SU-DHL-6 (cell line): ENCODE data around the gene OR2F2.

Experiments
- H2AFZ ChIP-seq: fragments of 200-600 bp; sonication (generic); 2 replicates; pipeline ENCODE4 v1.6.1; 2014; ENCODE audit warnings: low read depth, mild to moderate bottlenecking, moderate library complexity, mixed read lengths, antibody characterized with exemption, low read length; ENCODE audit not compliant: severe bottlenecking
- H3F3A ChIP-seq: fragments of 200-600 bp; shearing (Covaris generic); 2 replicates; pipeline ENCODE4 v1.6.0; 2016; ENCODE audit warnings: antibody characterized with exemption, mild to moderate bottlenecking; ENCODE audit not compliant: insufficient read depth
- H3K27ac ChIP-seq: fragments of 200-600 bp; sonication (generic); 2 replicates; pipeline ENCODE4 v1.5.1; 2016; ENCODE audit warnings: low read depth, mild to moderate bottlenecking, low read length, moderate library complexity, mixed read lengths
- H3K27me3 ChIP-seq: fragments of 200-600 bp; sonication (generic), shearing (Covaris generic); 2 replicates; pipeline ENCODE4 v1.6.0; 2014; ENCODE audit warnings: mild to moderate bottlenecking, low read length
- H3K36me3 ChIP-seq: fragments of 200-600 bp; sonication (generic); 2 replicates; pipeline ENCODE4 v1.6.1; 2014; ENCODE audit warnings: mild to moderate bottlenecking, low read length, mixed read lengths
- H3K4me2 ChIP-seq: fragments of 300-600, 200-600 bp; shearing (Covaris generic), sonication (generic); 2 replicates; pipeline ENCODE4 v1.6.0; 2014; ENCODE audit warnings: low read length, low read depth, mild to moderate bottlenecking; ENCODE audit not compliant: poor library complexity, severe bottlenecking
- H3K4me3 ChIP-seq: fragments of 200-600 bp; sonication (generic); 2 replicates; pipeline ENCODE4 v1.5.1; 2014; ENCODE audit warnings: antibody characterized with exemption, low read length, mild to moderate bottlenecking, mixed read lengths; ENCODE audit not compliant: insufficient read depth, poor library complexity, severe bottlenecking
- H3K79me2 ChIP-seq: fragments of 200-600 bp; sonication (generic); 2 replicates; pipeline ENCODE4 v1.6.1; 2014; ENCODE audit warnings: mild to moderate bottlenecking, low read length, moderate library complexity; ENCODE audit not compliant: insufficient read depth
- H3K9ac ChIP-seq: fragments of 200-600 bp; sonication (generic); 2 replicates; pipeline ENCODE4 v1.7.0; 2014; ENCODE audit warnings: mild to moderate bottlenecking, low read length
- H3K9me2 ChIP-seq: fragments of 200-600 bp; sonication (generic); replicated peaks from 2 replicates; pipeline ENCODE4 v1.6.1; 2014; ENCODE audit warnings: low read length; ENCODE audit not compliant: insufficient read depth
- H3K9me3 ChIP-seq: fragments of 200-600 bp; sonication (generic); 2 replicates; pipeline ENCODE4 v1.6.1; 2014; ENCODE audit warnings: low read length, mixed read lengths; ENCODE audit not compliant: insufficient read depth
- H4K20me1 ChIP-seq: fragments of 200-600 bp; sonication (generic); 2 replicates; pipeline ENCODE4 v1.6.1; 2014; ENCODE audit warnings: low read depth, mild to moderate bottlenecking, antibody characterized with exemption, low read length, moderate library complexity, mixed read lengths
- EZH2phosphoT487 ChIP-seq: fragments of 200-600 bp; sonication (generic), shearing (Covaris generic); conservative IDR thresholded peaks from 2 replicates; pipeline ENCODE4 v1.6.1; 2018; ENCODE audit warnings: mild to moderate bottlenecking, antibody characterized with exemption, low read length, moderate library complexity, mixed read lengths
- TF ChIP-seq, protein P1 (sequence below): fragments of 200-600 bp; sonication (generic); IDR thresholded peaks from one replicate; pipeline ENCODE4 v1.5.1; 2017; ENCODE audit warnings: antibody characterized with exemption, mild to moderate bottlenecking, low read length, moderate library complexity; ENCODE audit not compliant: insufficient read depth, poor library complexity, severe bottlenecking

The OR2F2 gene, protein sequence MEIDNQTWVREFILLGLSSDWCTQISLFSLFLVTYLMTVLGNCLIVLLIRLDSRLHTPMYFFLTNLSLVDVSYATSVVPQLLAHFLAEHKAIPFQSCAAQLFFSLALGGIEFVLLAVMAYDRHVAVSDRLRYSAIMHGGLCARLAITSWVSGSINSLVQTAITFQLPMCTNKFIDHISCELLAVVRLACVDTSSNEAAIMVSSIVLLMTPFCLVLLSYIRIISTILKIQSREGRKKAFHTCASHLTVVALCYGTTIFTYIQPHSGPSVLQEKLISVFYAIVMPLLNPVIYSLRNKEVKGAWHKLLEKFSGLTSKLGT

DNA sequence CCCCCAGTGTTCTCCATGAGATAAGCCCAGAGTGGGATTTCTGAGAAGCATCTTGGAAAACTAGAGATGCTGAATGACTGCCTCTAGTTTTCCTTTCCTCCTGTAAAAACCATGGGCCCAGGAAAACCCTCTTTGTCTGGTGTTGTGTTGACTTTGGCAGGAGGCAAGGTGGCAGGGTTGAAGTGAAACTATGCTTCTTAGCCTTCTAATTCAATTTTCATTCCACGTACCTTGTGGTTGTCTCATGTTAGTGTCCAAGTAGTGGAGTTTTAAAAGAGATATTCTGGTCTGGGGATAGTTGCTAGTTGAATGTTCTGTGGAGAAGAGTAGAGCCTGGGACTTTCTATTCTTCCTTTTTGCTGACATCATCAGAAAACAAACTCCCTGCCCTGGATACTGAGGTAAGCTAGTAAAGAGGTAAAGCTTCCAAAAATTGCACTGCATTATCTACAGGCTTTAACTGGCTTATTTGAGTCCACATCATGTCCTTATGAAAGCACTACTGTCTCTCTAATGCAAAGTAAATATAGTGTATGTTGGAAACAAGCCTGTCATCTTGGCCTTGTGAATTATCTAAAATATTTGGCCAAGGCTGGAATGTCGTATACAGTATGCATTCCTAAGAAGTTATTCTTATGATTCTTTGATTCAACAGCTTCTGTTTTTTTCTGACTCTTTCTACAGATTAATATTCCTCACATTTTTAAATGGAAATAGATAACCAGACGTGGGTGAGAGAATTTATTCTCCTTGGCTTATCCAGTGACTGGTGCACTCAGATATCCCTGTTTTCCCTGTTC lies at the start of gene OR2F2:
OR2F2 (plus strand) TSS at position 708 of the 800 bp plus-strand sequence; CDS start at position 708, 0 bp downstream.
- no peak within 1 kb of the TSS for H3K4me2 ChIP-seq
- H3K4me3 ChIP-seq = no peak within 1 kb of the TSS
- H3F3A ChIP-seq = no peaks in the 10 kb centered on the region
- no peaks in the 10 kb centered on the region for H4K20me1 ChIP-seq
- H3K36me3 ChIP-seq = no peaks in the 10 kb centered on the region
- H3K27ac ChIP-seq = no peak within 1 kb of the TSS
- H3K9me3 ChIP-seq = no peaks in the 10 kb centered on the region
- no peak within 1 kb of the TSS for H2AFZ ChIP-seq
- H3K9me2 ChIP-seq = no peaks in the 10 kb centered on the region
- TF ChIP-seq, protein P1, sequence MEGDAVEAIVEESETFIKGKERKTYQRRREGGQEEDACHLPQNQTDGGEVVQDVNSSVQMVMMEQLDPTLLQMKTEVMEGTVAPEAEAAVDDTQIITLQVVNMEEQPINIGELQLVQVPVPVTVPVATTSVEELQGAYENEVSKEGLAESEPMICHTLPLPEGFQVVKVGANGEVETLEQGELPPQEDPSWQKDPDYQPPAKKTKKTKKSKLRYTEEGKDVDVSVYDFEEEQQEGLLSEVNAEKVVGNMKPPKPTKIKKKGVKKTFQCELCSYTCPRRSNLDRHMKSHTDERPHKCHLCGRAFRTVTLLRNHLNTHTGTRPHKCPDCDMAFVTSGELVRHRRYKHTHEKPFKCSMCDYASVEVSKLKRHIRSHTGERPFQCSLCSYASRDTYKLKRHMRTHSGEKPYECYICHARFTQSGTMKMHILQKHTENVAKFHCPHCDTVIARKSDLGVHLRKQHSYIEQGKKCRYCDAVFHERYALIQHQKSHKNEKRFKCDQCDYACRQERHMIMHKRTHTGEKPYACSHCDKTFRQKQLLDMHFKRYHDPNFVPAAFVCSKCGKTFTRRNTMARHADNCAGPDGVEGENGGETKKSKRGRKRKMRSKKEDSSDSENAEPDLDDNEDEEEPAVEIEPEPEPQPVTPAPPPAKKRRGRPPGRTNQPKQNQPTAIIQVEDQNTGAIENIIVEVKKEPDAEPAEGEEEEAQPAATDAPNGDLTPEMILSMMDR = no peak
- TF ChIP-seq EZH2phosphoT487 = no peak
- no peaks in the 10 kb centered on the region for H3K27me3 ChIP-seq
- H3K9ac ChIP-seq = no peak within 1 kb of the TSS
- H3K79me2 ChIP-seq = no peaks in the 10 kb centered on the region

DNA sequence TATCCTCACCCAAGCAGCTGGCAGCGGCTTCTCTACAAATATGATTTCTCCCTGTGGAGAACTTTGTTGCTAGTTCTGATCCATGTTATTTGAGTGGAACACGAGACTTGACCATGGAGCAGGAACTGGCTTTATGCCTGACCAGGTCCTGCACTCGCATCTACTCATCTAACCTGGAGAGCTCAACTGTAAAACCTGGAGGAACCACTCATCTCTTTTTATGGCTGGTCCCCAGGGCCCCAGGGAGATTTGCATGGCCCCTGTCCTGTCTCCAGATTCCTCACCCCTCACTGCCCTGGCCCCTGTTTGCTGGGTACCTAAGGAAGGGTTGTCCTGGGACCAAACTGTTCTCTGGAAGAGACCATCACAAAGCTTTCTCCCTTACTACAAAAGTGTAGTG lies 49.1 kb upstream of the OR2F2 start:
- Histone ChIP-seq H3K27ac (no peak overlapping the region), H3K4me2 (no peak overlapping the region), H2AFZ (no peak overlapping the region), H3K9ac (no peak overlapping the region), H3K79me2 (no peaks in the 10 kb centered on the region), H3K4me3 (no peak overlapping the region), H3K36me3 (no peaks in the 10 kb centered on the region), H3K27me3 (no peaks in the 10 kb centered on the region), H3K9me2 (no peaks in the 10 kb centered on the region), H3F3A (no peaks in the 10 kb centered on the region), H4K20me1 (no peaks in the 10 kb centered on the region), H3K9me3 (no peaks in the 10 kb centered on the region)
- TF ChIP-seq, protein P1 = no peak
- TF ChIP-seq EZH2phosphoT487 = no peak

DNA sequence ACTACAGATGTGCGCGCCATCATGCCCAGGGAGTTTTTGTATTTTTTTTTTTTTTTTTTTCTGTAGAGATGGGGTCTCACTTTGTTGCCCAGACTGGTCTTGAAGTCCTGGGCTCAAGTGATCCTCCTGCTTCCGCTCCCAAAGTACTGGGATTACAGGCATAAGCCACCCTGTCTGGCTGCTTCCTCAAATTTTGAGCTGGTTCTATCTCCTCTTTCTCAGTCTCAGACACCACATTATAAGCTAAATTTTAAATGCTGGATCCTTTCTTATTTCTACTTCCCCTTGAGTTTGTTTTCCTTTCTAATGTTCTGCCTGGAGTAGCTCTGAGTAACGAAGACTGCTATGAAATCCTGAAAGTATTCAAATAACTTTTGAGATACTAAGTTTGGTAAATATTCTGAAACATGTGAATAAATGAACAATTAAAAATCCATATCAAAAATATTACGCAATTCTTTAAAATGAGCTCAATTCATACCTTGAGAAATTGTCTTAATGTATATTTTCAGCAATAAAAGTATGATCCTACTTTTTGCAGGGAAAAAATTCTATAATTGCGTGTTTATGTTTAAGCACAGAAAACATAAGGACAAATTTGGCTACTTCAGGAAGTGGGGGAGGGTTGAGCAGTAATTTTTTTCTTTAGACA lies 48.1 kb upstream of the OR2F2 start:
- no peaks in the 10 kb centered on the region for H3K79me2 ChIP-seq
- no peaks in the 10 kb centered on the region for H3K36me3 ChIP-seq
- H3K27me3 ChIP-seq = no peaks in the 10 kb centered on the region
- TF ChIP-seq, protein P1 = no peak
- TF ChIP-seq EZH2phosphoT487 = no peak
- H3K9me3 ChIP-seq = no peaks in the 10 kb centered on the region
- no peak overlapping the region for H3K27ac ChIP-seq
- no peak overlapping the region for H3K4me2 ChIP-seq
- H4K20me1 ChIP-seq = no peaks in the 10 kb centered on the region
- H2AFZ ChIP-seq = no peak overlapping the region
- H3K9ac ChIP-seq = no peak overlapping the region
- no peaks in the 10 kb centered on the region for H3F3A ChIP-seq
- no peak overlapping the region for H3K4me3 ChIP-seq
- H3K9me2 ChIP-seq = no peaks in the 10 kb centered on the region
